NCI-H1694 (cell line): ENCODE measurements around the gene P4HA1.

Experiments used
- DNase-seq: peaks from one replicate; lab custom pipeline; 2025; lab: John Stamatoyannopoulos, UW

P4HA1 gene

GRCh38 chr10:72979709-72980108 lies 117.0 kb downstream of the P4HA1 start:
- DNase-seq, result no peak

GRCh38 chr10:72976886-72977285 lies 119.8 kb downstream of the P4HA1 start:
- DNase-seq, result no peak
